GM12891 (cell line): ENCODE data around the gene POTEH.
"Not testable (repeated sequence)": the region's sequence is repeated elsewhere in the genome, so short reads cannot be mapped to it uniquely, and the experiment has no call there.

Experiments
- POLR2A ChIP-seq: IDR thresholded peaks from 2 replicates; pipeline ENCODE4 v1.6.1; 2011; ENCODE audit warnings: low read depth, low read length, control low read depth
- POLR2AphosphoS5 ChIP-seq: IDR thresholded peaks from 2 replicates; pipeline ENCODE4 v1.6.1; 2011; ENCODE audit warnings: low read depth, low read length, control low read depth
- POU2F2 ChIP-seq: IDR thresholded peaks from 2 replicates; pipeline ENCODE4 v1.6.1; 2011; ENCODE audit warnings: low read depth, mild to moderate bottlenecking, control low read depth, low read length, moderate library complexity
- TAF1 ChIP-seq: IDR thresholded peaks from 2 replicates; pipeline ENCODE4 v1.6.1; 2011; ENCODE audit warnings: low read depth, low read length, control low read depth

DNA sequence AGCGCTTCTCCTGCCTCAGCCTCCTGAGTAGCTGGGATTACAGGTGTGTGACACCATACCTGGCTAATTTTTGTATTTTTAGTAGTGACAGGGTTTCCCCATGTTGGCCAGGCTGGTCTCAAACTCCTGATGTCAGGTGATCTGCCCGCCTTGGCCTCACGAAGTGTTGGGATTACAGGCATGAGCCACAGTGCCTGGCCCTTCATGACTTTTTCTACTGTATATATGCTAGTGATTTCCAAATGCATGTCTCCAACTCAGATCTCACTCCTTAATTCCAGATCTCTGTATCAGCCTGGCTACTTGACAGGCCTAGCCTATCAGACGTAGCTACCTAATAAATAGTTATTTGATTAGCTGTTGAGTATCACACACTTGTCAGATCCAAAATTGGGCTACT lies 23.8 kb downstream of the POTEH start:
- TF ChIP-seq POLR2A, POLR2AphosphoS5, POU2F2, TAF1: not testable (repeated sequence)
